ENCODE measurements around the gene RNF144B.
"Not testable (repeated sequence)": the region's sequence is repeated elsewhere in the genome, so short reads cannot be mapped to it uniquely, and the experiment has no call there.

The RNF144B gene

GRCh38 chr6:18371010-18371409 is 16.1 kb upstream of the RNF144B start:
- no peak for DNase-seq (ENCODE audit: low read depth in 1 of 2, low spot score in 1 of 2)

GRCh38 chr6:18371656-18372055 is 15.5 kb upstream of the RNF144B start:
- no peak for DNase-seq (ENCODE audit: low read depth in 1 of 2, low spot score in 1 of 2)

- DNase-seq (ENCODE audit: low read depth in 1 of 2, low spot score in 1 of 2): no peak
Observed at GRCh38 chr6:18380158-18380836, 6.9 kb upstream of the RNF144B start.

GRCh38 chr6:18380851-18381250 is 6.3 kb upstream of the RNF144B start:
- DNase-seq (ENCODE audit: low read depth in 1 of 2, low spot score in 1 of 2): no peak

- DNase-seq (ENCODE audit: low read depth in 1 of 2, low spot score in 1 of 2): no peak
Observed at GRCh38 chr6:18383441-18383840, 3.7 kb upstream of the RNF144B start.

GRCh38 chr6:18384621-18385020 is 2.5 kb upstream of the RNF144B start:
- no peak for DNase-seq (ENCODE audit: low read depth in 1 of 2, low spot score in 1 of 2)

- DNase-seq (ENCODE audit: low read depth in 1 of 2, low spot score in 1 of 2): no peak
Observed at GRCh38 chr6:18386298-18386976, 713 bp upstream of the RNF144B start.

GRCh38 chr6:18388271-18388670 is 1.1 kb downstream of the RNF144B start:
- no peak for DNase-seq (ENCODE audit: low read depth in 1 of 2, low spot score in 1 of 2)

GRCh38 chr6:18388942-18389341 is 1.8 kb downstream of the RNF144B start:
- no peak for DNase-seq (ENCODE audit: low read depth in 1 of 2, low spot score in 1 of 2)

- no peak for DNase-seq (ENCODE audit: low read depth in 1 of 2, low spot score in 1 of 2)
Observed at GRCh38 chr6:18389479-18389878, 2.3 kb downstream of the RNF144B start.

- DNase-seq (ENCODE audit: low read depth in 1 of 2, low spot score in 1 of 2): no peak
Observed at GRCh38 chr6:18390476-18390875, 3.3 kb downstream of the RNF144B start.

GRCh38 chr6:18391023-18391422 is 3.9 kb downstream of the RNF144B start:
- DNase-seq (ENCODE audit: low read depth in 1 of 2, low spot score in 1 of 2): no peak

- DNase-seq (ENCODE audit: low read depth in 1 of 2, low spot score in 1 of 2): no peak
Observed at GRCh38 chr6:18392346-18392877, 5.3 kb downstream of the RNF144B start.

- DNase-seq (ENCODE audit: low read depth in 1 of 2, low spot score in 1 of 2): no peak
Observed at GRCh38 chr6:18393698-18394097, 6.5 kb downstream of the RNF144B start.

- no peak for DNase-seq (ENCODE audit: low read depth in 1 of 2, low spot score in 1 of 2)
Observed at GRCh38 chr6:18395177-18395855, 8.2 kb downstream of the RNF144B start.

GRCh38 chr6:18395856-18396197 is 8.7 kb downstream of the RNF144B start:
- DNase-seq (ENCODE audit: low read depth in 1 of 2, low spot score in 1 of 2): no peak

GRCh38 chr6:18397701-18398100 is 10.6 kb downstream of the RNF144B start:
- DNase-seq (ENCODE audit: low read depth in 1 of 2, low spot score in 1 of 2): no peak

GRCh38 chr6:18398225-18398624 is 11.1 kb downstream of the RNF144B start:
- not testable (repeated sequence) for DNase-seq (ENCODE audit: low read depth in 1 of 2, low spot score in 1 of 2)

GRCh38 chr6:18400831-18401446 is 13.8 kb downstream of the RNF144B start:
- no peak for DNase-seq (ENCODE audit: low read depth in 1 of 2, low spot score in 1 of 2)

- DNase-seq (ENCODE audit: low read depth in 1 of 2, low spot score in 1 of 2): not testable (repeated sequence)
Observed at GRCh38 chr6:18404965-18405364, 17.8 kb downstream of the RNF144B start.

GRCh38 chr6:18405477-18406293 is 18.5 kb downstream of the RNF144B start:
- DNase-seq (ENCODE audit: low read depth in 1 of 2, low spot score in 1 of 2): no peak

Measured in activated CD4-positive, alpha-beta T cell treated with anti-CD3 and anti-CD28 coated beads, Interleukin-2, amount 50 U/mL, for 24 hours (primary cell).